AG09319 (cell line): Measurements from ENCODE around the gene TMEM132E.

ENCODE experiments used
- DNase-seq: peaks from one replicate; pipeline ENCODE4 v3.0.0-alpha.2; 2010; ENCODE audit warnings: low read depth; ENCODE audit errors: extremely low read depth
- TF ChIP-seq, protein P1 (sequence below): IDR thresholded peaks from 2 replicates; pipeline ENCODE4 v1.5.1; 2011; ENCODE audit warnings: low read depth, mild to moderate bottlenecking, inconsistent platforms, low read length, moderate library complexity

TMEM132E gene

DNA sequence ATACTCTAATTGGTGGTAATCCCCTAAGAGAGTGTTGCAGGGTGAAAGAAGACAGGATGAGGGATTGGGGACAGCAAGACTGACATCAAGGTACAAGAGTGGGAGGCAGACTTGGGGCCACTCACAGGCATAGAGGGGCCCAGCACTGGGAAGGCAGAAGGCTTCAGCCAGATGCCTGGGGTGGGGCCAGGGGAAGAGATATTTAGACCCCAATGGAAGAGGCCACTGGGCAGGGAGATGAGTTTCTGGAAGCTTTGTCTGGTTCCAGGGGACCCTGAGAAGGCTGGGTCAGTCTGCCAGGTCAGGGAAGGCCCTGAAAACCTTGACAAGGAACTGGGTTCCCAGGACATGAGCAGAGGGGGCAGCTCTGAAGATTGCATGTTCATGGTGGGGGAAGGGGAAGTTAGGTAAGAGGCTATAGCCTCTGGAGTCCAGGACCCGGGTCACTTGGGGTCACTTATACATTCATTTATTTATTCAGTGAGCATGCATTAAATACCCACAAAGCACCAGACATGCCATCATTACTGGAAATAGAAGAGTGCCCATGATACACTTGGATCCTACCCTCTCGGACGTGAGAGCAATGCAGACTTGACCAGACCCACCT lies 92.9 kb downstream of the TMEM132E start:
- TF ChIP-seq, protein P1, sequence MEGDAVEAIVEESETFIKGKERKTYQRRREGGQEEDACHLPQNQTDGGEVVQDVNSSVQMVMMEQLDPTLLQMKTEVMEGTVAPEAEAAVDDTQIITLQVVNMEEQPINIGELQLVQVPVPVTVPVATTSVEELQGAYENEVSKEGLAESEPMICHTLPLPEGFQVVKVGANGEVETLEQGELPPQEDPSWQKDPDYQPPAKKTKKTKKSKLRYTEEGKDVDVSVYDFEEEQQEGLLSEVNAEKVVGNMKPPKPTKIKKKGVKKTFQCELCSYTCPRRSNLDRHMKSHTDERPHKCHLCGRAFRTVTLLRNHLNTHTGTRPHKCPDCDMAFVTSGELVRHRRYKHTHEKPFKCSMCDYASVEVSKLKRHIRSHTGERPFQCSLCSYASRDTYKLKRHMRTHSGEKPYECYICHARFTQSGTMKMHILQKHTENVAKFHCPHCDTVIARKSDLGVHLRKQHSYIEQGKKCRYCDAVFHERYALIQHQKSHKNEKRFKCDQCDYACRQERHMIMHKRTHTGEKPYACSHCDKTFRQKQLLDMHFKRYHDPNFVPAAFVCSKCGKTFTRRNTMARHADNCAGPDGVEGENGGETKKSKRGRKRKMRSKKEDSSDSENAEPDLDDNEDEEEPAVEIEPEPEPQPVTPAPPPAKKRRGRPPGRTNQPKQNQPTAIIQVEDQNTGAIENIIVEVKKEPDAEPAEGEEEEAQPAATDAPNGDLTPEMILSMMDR, result no peak
- DNase-seq, result no peak

DNA sequence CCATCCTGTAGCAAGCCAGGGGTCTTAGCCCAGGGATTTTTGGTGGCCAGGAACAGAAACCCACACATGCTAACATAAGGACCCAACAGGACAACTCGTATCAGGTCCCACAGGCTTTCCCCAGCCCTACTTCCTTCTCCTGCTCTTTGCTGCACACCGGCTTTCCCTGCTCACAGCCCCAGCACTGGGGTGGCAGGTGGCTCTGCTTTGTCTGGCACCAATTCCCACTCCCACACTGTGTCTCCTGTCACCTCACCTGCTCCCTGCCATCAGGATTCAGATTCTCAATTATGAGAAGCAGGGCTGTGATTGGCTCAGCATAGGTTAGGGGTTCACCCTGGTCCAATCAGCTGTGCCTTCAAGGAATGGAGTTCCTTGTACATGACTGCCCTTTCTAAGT lies 94.1 kb downstream of the TMEM132E start:
- no peak for DNase-seq
- TF ChIP-seq, protein P1, result no peak

DNA sequence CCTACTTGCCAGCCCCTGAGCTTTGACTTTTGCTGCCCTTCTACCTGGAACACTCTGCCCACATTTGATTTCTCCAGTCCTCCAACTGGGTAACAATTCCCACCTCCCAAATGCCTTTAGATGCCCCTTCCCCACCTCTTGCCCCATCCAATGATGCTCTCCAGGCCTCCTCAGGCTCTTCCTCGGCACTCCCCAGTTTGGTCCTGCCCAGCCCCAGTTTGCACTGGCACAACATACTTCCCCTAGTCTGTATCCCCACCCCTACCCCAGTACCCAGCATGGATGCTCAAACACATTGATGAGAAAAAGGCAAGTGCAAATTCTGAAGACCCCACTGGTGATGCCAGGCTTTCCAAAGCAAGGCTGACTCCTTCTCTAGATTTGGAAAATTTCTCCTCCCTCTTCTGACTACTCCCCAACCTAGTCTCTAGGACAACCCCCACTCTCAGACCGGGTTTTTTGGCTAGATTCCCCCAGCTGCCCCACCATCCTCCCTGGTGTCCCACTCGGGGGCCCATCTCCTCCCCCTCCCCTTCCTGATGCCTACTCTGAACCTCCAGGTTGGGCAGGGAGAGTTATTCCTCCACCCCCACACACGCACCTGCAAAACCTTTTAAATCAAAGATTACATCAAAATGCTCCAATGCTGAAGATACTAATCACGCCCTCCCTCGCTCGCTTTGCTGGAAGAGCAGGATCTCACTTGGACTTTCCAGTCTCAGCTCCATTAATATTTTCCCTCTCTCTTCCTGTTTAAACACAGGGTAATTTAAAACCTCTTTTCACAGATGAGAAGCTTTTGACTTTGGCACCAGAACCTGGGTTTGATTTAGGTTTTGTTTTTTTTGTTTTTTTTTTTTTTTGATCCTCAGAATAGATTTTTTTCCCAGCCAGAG lies 94.9 kb downstream of the TMEM132E start:
- no peak for DNase-seq
- TF ChIP-seq, protein P1, result no peak

DNA sequence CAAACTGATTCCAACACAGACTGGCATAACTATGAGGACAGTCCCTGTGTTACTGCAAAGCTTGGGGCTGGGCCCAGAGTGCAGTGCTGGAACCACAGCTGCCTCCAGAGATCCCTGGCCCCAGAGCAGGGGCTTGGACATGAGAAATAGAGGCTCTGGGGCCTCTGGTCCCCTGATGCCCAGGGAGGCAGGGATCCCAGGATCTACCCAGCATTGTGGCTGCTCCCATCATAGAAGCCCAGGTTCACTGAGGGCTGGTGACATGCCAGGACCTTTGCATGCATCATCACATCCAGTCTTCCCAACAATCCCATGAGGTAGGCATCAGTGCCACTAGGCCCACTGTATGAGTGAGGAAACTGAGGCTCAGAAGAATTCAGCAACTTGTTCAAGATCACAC lies 95.8 kb downstream of the TMEM132E start:
- DNase-seq, result no peak
- TF ChIP-seq, protein P1, result no peak

DNA sequence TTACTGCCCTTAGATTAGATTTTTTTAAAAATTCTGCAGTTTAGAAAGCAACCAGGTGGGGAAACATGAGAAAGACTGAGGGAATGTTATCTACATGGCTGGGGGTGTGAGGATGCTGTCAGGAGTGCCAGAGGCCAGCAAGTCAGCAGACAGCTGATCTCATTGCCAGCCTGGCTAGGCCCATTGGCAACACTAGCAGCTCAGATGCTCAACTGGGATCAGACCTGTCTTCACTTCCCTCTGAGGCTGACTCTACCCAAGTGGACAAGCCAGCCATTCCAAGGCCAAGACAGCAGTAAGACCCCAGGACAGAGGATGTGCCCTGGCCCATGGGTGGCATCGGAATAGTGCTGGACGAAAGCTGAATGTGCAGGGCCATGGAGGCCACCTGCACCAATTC lies 96.2 kb downstream of the TMEM132E start:
- TF ChIP-seq, protein P1, result no peak
- DNase-seq, result no peak

DNA sequence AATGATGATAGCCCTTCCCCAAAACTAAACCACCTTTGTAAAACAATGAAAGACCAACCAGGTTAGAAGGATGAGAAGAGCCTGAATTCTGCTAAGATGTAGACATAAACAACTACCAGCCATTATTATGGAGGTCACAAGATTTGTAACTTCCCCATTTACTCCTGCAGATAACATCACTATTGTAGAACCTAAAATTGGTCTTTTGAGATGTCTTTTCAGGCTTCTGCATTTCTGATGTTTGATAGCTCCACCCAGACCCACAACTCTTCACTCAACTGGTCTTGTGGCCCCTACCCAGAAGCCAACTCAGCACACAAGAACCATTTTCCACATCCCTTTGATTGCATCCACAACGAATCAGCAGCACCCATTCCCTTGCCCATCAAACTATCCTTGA lies 100.8 kb downstream of the TMEM132E start:
- DNase-seq, result no peak
- TF ChIP-seq, protein P1, result no peak

DNA sequence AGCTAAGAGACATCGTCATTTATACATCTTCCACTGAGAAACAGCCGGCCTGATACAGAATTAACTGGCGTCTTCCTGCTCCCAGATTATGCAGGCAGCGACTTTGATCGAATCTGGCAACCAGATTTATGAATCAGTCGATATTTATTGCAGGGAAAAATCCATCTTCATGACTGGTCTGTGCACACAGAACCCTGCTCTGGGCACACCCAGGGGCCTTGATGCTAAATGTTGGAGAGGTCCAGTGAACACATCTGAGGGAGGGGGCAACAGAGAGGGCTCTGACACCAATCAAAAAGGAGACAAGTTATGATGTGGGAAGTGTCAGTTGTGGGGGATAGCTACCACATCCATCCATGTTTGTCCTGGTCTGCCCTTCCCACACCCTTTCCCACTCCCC lies 102.9 kb downstream of the TMEM132E start:
- TF ChIP-seq, protein P1, result no peak

More for the DNA sequence above, 102.9 kb downstream of the TMEM132E start:
- no peak for DNase-seq
